MM.1S (cell line): Measurements from ENCODE around the gene SENP6.

ENCODE experiments used
- DNase-seq: peaks from one replicate; pipeline ENCODE4 v3.0.0-alpha.2; 2015
- H2AFZ ChIP-seq: fragments of 300-600 bp; sonication (generic); 2 replicates; pipeline ENCODE4 v1.6.0; 2016; ENCODE audit warnings: antibody characterized with exemption, low read length
- H3F3A ChIP-seq: fragments of 300-600 bp; sonication (generic); 2 replicates; pipeline ENCODE4 v1.6.1; 2016; ENCODE audit warnings: mild to moderate bottlenecking, antibody characterized with exemption, low read length, moderate library complexity, mixed read lengths; ENCODE audit not compliant: insufficient read depth
- H3K27ac ChIP-seq: fragments of 300-600 bp; sonication (generic); 2 replicates; pipeline ENCODE4 v1.5.1; 2016; ENCODE audit warnings: mild to moderate bottlenecking, low read length
- H3K27me3 ChIP-seq: fragments of 300-600 bp; sonication (generic); replicated peaks from 2 replicates; pipeline ENCODE4 v1.6.0; 2016; ENCODE audit warnings: low read length; ENCODE audit not compliant: insufficient read depth
- H3K36me3 ChIP-seq: fragments of 300-600 bp; sonication (generic); replicated peaks from 2 replicates; pipeline ENCODE4 v1.6.1; 2016; ENCODE audit warnings: mild to moderate bottlenecking, low read length, mixed read lengths; ENCODE audit not compliant: insufficient read depth
- H3K4me1 ChIP-seq: fragments of 300-600 bp; sonication (generic); 2 replicates; pipeline ENCODE4 v1.6.1; 2016; ENCODE audit warnings: low read length, mixed read lengths
- H3K4me2 ChIP-seq: fragments of 300-600 bp; sonication (generic); 2 replicates; pipeline ENCODE4 v1.6.0; 2016; ENCODE audit warnings: low read depth, low read length
- H3K4me3 ChIP-seq: fragments of 300-600 bp; sonication (generic); 2 replicates; pipeline ENCODE4 v1.5.1; 2016; ENCODE audit warnings: low read length, mixed read lengths
- H3K79me2 ChIP-seq: fragments of 300-600 bp; sonication (generic); 2 replicates; pipeline ENCODE4 v1.6.1; 2016; ENCODE audit warnings: mixed run types, low read length, mixed read lengths
- H3K9ac ChIP-seq: fragments of 300-600 bp; sonication (generic); 2 replicates; pipeline ENCODE4 v1.6.1; 2016; ENCODE audit warnings: low read length, mixed read lengths
- H3K9me2 ChIP-seq: fragments of 300-600 bp; sonication (generic); replicated peaks from 2 replicates; pipeline ENCODE4 v1.6.1; 2016; ENCODE audit warnings: mild to moderate bottlenecking, low read length, mixed read lengths; ENCODE audit not compliant: insufficient read depth
- H3K9me3 ChIP-seq: fragments of 300-600 bp; sonication (generic); replicated peaks from 2 replicates; pipeline ENCODE4 v1.6.1; 2016; ENCODE audit warnings: mild to moderate bottlenecking, low read length, mixed read lengths; ENCODE audit not compliant: insufficient read depth
- H4K20me1 ChIP-seq: fragments of 300-600 bp; sonication (generic); 2 replicates; pipeline ENCODE4 v1.6.1; 2016; ENCODE audit warnings: mild to moderate bottlenecking, low read length, moderate library complexity, mixed read lengths; ENCODE audit not compliant: insufficient read depth
- CTCF ChIP-seq: fragments of 300-600 bp; sonication (generic); IDR thresholded peaks from 2 replicates; pipeline ENCODE4 v1.5.1; 2016; ENCODE audit warnings: antibody characterized with exemption, low read length, mixed read lengths
- EZH2 ChIP-seq: fragments of 300-600 bp; sonication (generic); optimal IDR thresholded peaks from 2 replicates; pipeline ENCODE3; 2017; ENCODE audit warnings: low read depth, mild to moderate bottlenecking, antibody characterized with exemption, low read length, mixed read lengths
- EZH2phosphoT487 ChIP-seq: fragments of 300-600 bp; sonication (generic); IDR thresholded peaks from 2 replicates; pipeline ENCODE4 v1.6.1; 2018; ENCODE audit warnings: antibody characterized with exemption, low read length

Gene SENP6

GRCh38 chr6:75604294-75604693 is 2.6 kb downstream of the SENP6 start:
- Histone ChIP-seq H3F3A (0 out of 2 replicates have a peak, but pooled peaks cover 12% of the 10 kb centered on the region), H3K4me3 (no peak overlapping the region), H3K27ac (no peak overlapping the region), H3K4me2 (peak overlapping the region; percentile 90; the same call in 1 of the 2 replicates), H3K79me2 (peaks cover 83% of the 10 kb centered on the region), H4K20me1 (peaks cover 18% of the 10 kb centered on the region; the same call in 1 of the 2 replicates), H3K9me3 (no peaks in the 10 kb centered on the region), H3K9ac (no peak overlapping the region), H2AFZ (no peak overlapping the region), H3K4me1 (peaks cover 11% of the 10 kb centered on the region; the same call in 1 of the 2 replicates), H3K36me3 (no peaks in the 10 kb centered on the region), H3K9me2 (no peaks in the 10 kb centered on the region), H3K27me3 (no peaks in the 10 kb centered on the region)
- no peak for TF ChIP-seq EZH2phosphoT487
- TF ChIP-seq EZH2, result no peak
- TF ChIP-seq CTCF, result no peak
- DNase-seq, result no peak

GRCh38 chr6:75605635-75606034 is 4.0 kb downstream of the SENP6 start:
- no peak overlapping the region for H3K27ac ChIP-seq
- H3K9ac ChIP-seq, result no peak overlapping the region
- no peak overlapping the region for H2AFZ ChIP-seq
- H3K4me2 ChIP-seq, result no peak overlapping the region
- no peak for DNase-seq
- peaks cover 22% of the 10 kb centered on the region for H4K20me1 ChIP-seq
- H3K4me1 ChIP-seq, result peaks cover 17% of the 10 kb centered on the region; the same call in 1 of the 2 replicates
- H3K9me3 ChIP-seq, result no peaks in the 10 kb centered on the region
- 0 out of 2 replicates have a peak, but pooled peaks cover 11% of the 10 kb centered on the region for H3F3A ChIP-seq
- peaks cover 96% of the 10 kb centered on the region for H3K79me2 ChIP-seq
- TF ChIP-seq CTCF (no peak), EZH2 (no peak), EZH2phosphoT487 (no peak)
- H3K27me3 ChIP-seq, result no peaks in the 10 kb centered on the region
- H3K4me3 ChIP-seq, result no peak overlapping the region
- no peaks in the 10 kb centered on the region for H3K9me2 ChIP-seq
- no peaks in the 10 kb centered on the region for H3K36me3 ChIP-seq

GRCh38 chr6:75608304-75608703 is 6.6 kb downstream of the SENP6 start:
- Histone ChIP-seq H3K9me2 (no peaks in the 10 kb centered on the region), H3K9me3 (no peaks in the 10 kb centered on the region), H3K4me3 (no peak overlapping the region), H3K27me3 (no peaks in the 10 kb centered on the region), H3K9ac (no peak overlapping the region), H3F3A (no peaks in the 10 kb centered on the region), H3K27ac (no peak overlapping the region), H2AFZ (no peak overlapping the region), H3K79me2 (peaks cover 100% of the 10 kb centered on the region), H4K20me1 (peaks cover 33% of the 10 kb centered on the region), H3K4me2 (no peak overlapping the region), H3K4me1 (peaks cover 34% of the 10 kb centered on the region), H3K36me3 (no peaks in the 10 kb centered on the region)
- no peak for DNase-seq
- TF ChIP-seq CTCF (no peak), EZH2 (no peak), EZH2phosphoT487 (no peak)
